Suprapubic skin (tissue), 3 donors: ENCODE measurements around the gene ZNF19.

ENCODE experiments used
- CTCF ChIP-seq, 2 donors: fragments of 200-600 bp in 1 of 2; fragments of 450-650 bp in 1 of 2; sonication (generic) in 1 of 2; IDR thresholded peaks; one replicate each; pipeline ENCODE4 v1.5.1; 2016 to 2019; ENCODE audit warnings: antibody characterized with exemption in 2 of 2, mild to moderate bottlenecking in 1 of 2, moderate library complexity in 1 of 2
- EP300 ChIP-seq: sonication (generic); formaldehyde crosslinking; IDR thresholded peaks from one replicate; pipeline ENCODE4 v1.6.1; 2017; ENCODE audit warnings: antibody characterized with exemption
- POLR2A ChIP-seq, 2 donors: fragments of 450-650 bp; IDR thresholded peaks; one replicate each; pipeline ENCODE4 v1.6.1; 2017; ENCODE audit warnings: antibody characterized with exemption in 2 of 2, mild to moderate bottlenecking in 2 of 2, moderate library complexity in 2 of 2

DNA sequence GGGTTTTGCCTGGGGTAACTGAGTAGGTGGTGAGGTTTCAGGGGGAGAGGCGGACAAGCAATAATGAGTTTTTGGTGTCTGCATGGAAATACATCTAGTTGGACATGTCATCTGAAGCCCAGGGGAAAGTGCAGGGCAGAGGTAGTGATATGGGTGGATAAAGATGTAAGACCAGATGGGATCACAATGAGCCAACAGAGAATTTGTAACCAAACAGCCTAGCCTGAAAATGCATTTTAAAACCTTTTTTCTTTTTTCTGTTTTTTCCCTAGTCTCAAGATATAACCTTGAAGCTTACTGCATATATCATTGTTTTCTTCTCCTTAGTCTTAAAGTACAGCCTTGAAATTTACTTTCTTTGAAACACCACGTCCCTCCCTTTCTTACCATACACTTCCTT is 3.7 kb upstream of the ZNF19 start:
- no peak for TF ChIP-seq CTCF (IDR thresholded peaks at IDR 0.05)
- TF ChIP-seq EP300 = no peak
- TF ChIP-seq POLR2A (IDR thresholded peaks at IDR 0.05) = no peak
